Germinal center (tissue), 1 donor: ENCODE data around the gene TFDP1.
A peak's percentile ranks its signal among the peaks of the same experiment; 100 is the strongest.

Source experiments
- DNase-seq: peaks from one replicate; pipeline ENCODE4 v3.0.0; 2012; ENCODE audit warnings: mixed read lengths, low spot score

The TFDP1 gene

GRCh38 chr13:113584205-113584869 is at the start of gene TFDP1:
Gene TFDP1 (plus strand): TSS chr13:113584753. CDS start chr13:113585838, 1,085 bp downstream.
- peak; percentile 90 for DNase-seq

GRCh38 chr13:113535381-113535781 is 49.2 kb upstream of the TFDP1 start:
- no peak for DNase-seq

GRCh38 chr13:113536461-113537110 is 48.0 kb upstream of the TFDP1 start:
- no peak for DNase-seq

GRCh38 chr13:113537205-113537604 is 47.3 kb upstream of the TFDP1 start:
- no peak for DNase-seq

- no peak for DNase-seq
Observed at GRCh38 chr13:113537909-113538688, 46.5 kb upstream of the TFDP1 start.

GRCh38 chr13:113538689-113539058 is 45.9 kb upstream of the TFDP1 start:
- no peak for DNase-seq

- DNase-seq: no peak
Observed at GRCh38 chr13:113539176-113539575, 45.4 kb upstream of the TFDP1 start.

GRCh38 chr13:113539822-113540221 is 44.7 kb upstream of the TFDP1 start:
- DNase-seq: no peak

- no peak for DNase-seq
Observed at GRCh38 chr13:113540523-113540922, 44.0 kb upstream of the TFDP1 start.

- no peak for DNase-seq
Observed at GRCh38 chr13:113542751-113543424, 41.7 kb upstream of the TFDP1 start.

- DNase-seq: no peak
Observed at GRCh38 chr13:113544071-113544891, 40.3 kb upstream of the TFDP1 start.

GRCh38 chr13:113544896-113545295 is 39.7 kb upstream of the TFDP1 start:
- DNase-seq: no peak

- DNase-seq: no peak
Observed at GRCh38 chr13:113545455-113545930, 39.1 kb upstream of the TFDP1 start.

- no peak for DNase-seq
Observed at GRCh38 chr13:113545931-113546516, 38.5 kb upstream of the TFDP1 start.

- no peak for DNase-seq
Observed at GRCh38 chr13:113546571-113547237, 37.8 kb upstream of the TFDP1 start.

- no peak for DNase-seq
Observed at GRCh38 chr13:113547238-113547971, 37.1 kb upstream of the TFDP1 start.

- no peak for DNase-seq
Observed at GRCh38 chr13:113548171-113548641, 36.3 kb upstream of the TFDP1 start.

GRCh38 chr13:113548778-113549621 is 35.6 kb upstream of the TFDP1 start:
- DNase-seq: no peak

- DNase-seq: no peak
Observed at GRCh38 chr13:113550453-113550852, 34.1 kb upstream of the TFDP1 start.
